ENCODE results near the gene PNKD. TPM values are rescaled to one million over a fixed set of nuclear protein-coding genes. Genes with fewer than 3 reads are reported as not detected.

PNKD gene
- total RNA-seq, 1 donor from 2014 or later, result 58.4 TPM

DNA sequence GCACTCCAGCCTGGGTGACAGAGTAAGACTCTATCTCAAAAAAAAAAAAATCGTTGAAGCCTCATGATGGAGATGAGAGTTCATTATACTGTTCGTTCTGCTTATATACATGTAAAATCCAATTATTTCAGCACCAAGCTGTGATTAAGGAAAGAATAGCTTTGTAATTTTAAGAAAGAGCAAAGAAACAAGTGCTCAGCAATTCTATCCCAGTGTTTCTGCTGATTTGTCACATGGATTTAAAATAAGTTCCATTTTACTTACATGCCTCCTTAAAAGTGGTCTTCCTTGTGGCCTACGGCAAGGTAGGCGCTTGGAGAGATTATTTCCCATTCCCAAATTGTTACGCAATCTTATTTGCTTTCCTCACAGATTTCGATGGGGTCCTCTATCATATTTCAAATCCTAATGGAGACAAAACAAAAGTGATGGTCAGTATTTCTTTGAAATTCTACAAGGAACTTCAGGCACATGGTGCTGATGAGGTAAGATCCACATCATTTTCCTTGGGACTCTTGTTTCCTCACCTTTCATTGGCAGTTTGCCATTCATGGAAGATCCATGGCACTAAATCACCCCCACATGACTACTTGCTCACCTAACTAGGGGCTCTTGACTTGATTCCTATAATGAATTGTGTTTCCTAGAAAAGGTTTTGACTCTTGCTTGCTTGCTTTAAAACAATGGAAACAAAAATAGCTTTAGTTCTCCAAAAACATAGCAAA is 41.8 kb upstream of the PNKD start:
- no peak overlapping the region for H3K4me3 Mint-ChIP-seq
- H3K9me3 Mint-ChIP-seq, result no peaks in the 10 kb centered on the region
- no peak for DNase-seq (ENCODE audit: extremely low spot score, unreplicated experiment)
- H3K4me1 Mint-ChIP-seq (ENCODE audit: unreplicated experiment), result no peaks in the 10 kb centered on the region
- H3K27me3 Mint-ChIP-seq, result no peaks in the 10 kb centered on the region
- peaks cover 43% of the 10 kb centered on the region for H3K36me3 Mint-ChIP-seq
- H3K27ac Mint-ChIP-seq, result peak overlapping the region; percentile 92
- TF ChIP-seq, protein P1, sequence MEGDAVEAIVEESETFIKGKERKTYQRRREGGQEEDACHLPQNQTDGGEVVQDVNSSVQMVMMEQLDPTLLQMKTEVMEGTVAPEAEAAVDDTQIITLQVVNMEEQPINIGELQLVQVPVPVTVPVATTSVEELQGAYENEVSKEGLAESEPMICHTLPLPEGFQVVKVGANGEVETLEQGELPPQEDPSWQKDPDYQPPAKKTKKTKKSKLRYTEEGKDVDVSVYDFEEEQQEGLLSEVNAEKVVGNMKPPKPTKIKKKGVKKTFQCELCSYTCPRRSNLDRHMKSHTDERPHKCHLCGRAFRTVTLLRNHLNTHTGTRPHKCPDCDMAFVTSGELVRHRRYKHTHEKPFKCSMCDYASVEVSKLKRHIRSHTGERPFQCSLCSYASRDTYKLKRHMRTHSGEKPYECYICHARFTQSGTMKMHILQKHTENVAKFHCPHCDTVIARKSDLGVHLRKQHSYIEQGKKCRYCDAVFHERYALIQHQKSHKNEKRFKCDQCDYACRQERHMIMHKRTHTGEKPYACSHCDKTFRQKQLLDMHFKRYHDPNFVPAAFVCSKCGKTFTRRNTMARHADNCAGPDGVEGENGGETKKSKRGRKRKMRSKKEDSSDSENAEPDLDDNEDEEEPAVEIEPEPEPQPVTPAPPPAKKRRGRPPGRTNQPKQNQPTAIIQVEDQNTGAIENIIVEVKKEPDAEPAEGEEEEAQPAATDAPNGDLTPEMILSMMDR (conservative IDR thresholded peaks at IDR 0.05), result no peak

DNA sequence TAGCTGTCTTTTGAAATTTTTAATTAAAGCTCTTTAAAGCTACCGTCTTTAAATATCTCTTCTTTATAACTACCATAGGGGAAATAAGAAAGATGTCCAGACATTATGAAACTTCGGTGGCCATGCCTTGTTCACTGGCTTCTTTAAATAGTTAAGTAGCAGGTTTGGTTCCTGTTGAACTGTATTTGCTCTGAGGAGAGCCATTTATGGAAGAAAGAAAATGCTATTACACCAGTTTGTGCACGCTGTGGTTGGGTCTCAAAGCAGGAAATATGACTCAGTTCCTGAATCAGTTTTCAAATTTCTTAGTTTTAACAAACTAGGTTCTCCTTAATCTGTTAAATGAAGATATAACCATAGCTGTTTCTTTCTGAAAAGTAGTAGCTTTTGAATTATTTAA is 41.1 kb upstream of the PNKD start:
- no peaks in the 10 kb centered on the region for H3K27me3 Mint-ChIP-seq
- peak overlapping the region; percentile 26 for H3K4me3 Mint-ChIP-seq
- no peak for DNase-seq (ENCODE audit: extremely low spot score, unreplicated experiment)
- no peaks in the 10 kb centered on the region for H3K4me1 Mint-ChIP-seq (ENCODE audit: unreplicated experiment)
- peaks cover 47% of the 10 kb centered on the region for H3K36me3 Mint-ChIP-seq
- peak overlapping the region; percentile 92 for H3K27ac Mint-ChIP-seq
- TF ChIP-seq, protein P1 (conservative IDR thresholded peaks at IDR 0.05), result no peak
- H3K9me3 Mint-ChIP-seq, result no peaks in the 10 kb centered on the region

DNA sequence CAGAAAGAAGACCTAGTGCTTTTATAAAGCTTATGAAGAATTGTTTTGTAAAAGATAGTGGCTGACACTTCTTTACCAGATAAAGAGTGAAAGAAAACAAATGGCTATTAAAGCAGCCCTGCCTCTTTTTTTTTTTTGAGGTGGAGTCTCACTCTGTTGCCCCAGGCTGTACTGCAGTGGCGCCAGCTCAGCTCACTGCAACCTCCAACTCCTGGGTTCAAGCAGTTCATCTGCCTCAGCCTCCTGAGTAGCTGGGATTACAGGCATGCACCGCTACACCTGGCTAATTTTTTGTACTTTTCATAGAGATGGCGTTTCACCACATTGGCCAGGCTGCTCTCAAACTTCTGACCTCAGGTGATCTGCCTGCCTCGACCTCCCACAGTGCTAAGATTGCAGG is 40.5 kb upstream of the PNKD start:
- Mint-ChIP-seq H3K27ac (peak overlapping the region; percentile 92), H3K27me3 (no peaks in the 10 kb centered on the region), H3K4me3 (no peak overlapping the region), H3K9me3 (no peaks in the 10 kb centered on the region), H3K4me1 (ENCODE audit: unreplicated experiment) (no peaks in the 10 kb centered on the region), H3K36me3 (peaks cover 47% of the 10 kb centered on the region)
- TF ChIP-seq, protein P1 (conservative IDR thresholded peaks at IDR 0.05), result no peak
- DNase-seq (ENCODE audit: extremely low spot score, unreplicated experiment), result no peak

DNA sequence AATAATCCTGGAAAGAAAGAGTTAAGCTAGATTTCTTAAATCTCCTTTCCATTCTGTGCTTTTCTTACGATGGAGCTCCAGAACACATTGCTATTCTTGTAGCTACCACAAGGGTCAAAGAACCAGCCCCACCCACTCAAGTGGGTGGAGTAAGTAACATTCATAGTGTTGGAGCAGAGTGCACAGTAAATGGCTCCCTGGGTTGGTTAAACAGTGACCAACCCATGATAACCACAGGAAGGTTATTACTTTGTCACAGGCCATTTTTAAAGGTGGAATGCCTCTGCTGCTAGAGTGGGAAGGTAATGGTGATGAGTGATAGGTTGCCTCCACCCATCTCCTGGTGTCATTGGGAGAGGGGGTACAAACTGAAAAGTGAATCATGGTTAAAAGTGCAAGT is 39.4 kb upstream of the PNKD start:
- peaks cover 42% of the 10 kb centered on the region for H3K36me3 Mint-ChIP-seq
- peak overlapping the region; percentile 92 for H3K27ac Mint-ChIP-seq
- TF ChIP-seq, protein P1 (conservative IDR thresholded peaks at IDR 0.05), result peak; percentile 57
- H3K4me1 Mint-ChIP-seq (ENCODE audit: unreplicated experiment), result no peaks in the 10 kb centered on the region
- DNase-seq (ENCODE audit: extremely low spot score, unreplicated experiment), result no peak
- H3K4me3 Mint-ChIP-seq, result peak overlapping the region; percentile 65
- H3K27me3 Mint-ChIP-seq, result no peaks in the 10 kb centered on the region
- H3K9me3 Mint-ChIP-seq, result no peaks in the 10 kb centered on the region

DNA sequence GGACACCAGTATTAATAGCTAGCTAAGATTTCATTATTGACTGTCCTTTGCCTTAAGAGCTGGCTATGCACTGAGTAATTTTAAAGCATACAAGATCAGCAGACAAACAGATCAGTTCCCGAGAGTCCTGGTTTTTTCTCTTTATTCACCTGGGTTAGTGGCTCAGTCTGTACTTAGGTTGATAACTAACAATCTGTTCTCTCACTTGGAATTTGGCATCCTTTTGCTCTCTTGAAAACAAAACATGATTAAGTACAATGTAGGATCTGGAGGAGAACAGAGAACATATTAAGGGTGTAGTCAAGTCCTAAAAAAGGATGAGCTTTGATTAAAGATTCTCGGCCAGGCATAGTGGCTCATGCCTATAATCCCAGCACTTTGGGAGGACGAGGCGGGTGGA is 36.8 kb upstream of the PNKD start:
- TF ChIP-seq, protein P1 (conservative IDR thresholded peaks at IDR 0.05), result no peak
- Mint-ChIP-seq H3K36me3 (peaks cover 39% of the 10 kb centered on the region), H3K9me3 (no peaks in the 10 kb centered on the region), H3K27me3 (no peaks in the 10 kb centered on the region), H3K27ac (no peak overlapping the region), H3K4me1 (ENCODE audit: unreplicated experiment) (no peaks in the 10 kb centered on the region), H3K4me3 (no peak overlapping the region)
- DNase-seq (ENCODE audit: extremely low spot score, unreplicated experiment), result no peak

Measured in type B pancreatic cell (in vitro differentiated cells).